Activated CD4-positive, alpha-beta T cell treated with anti-CD3 and anti-CD28 coated beads, Interleukin-2, Interleukin-4, amounts not matched to agents 100 ng/mL and 50 ng/mL, durations not matched to agents 16 hours and 8 hours (primary cell): ENCODE measurements around the gene PDE9A.
"Not testable (repeated sequence)": the region's sequence is repeated elsewhere in the genome, so short reads cannot be mapped to it uniquely, and the experiment has no call there.

Experiments used
- DNase-seq: peaks from one replicate; pipeline ENCODE4 v3.0.0-alpha.2; 2020; ENCODE audit warnings: low spot score

The PDE9A gene

DNA sequence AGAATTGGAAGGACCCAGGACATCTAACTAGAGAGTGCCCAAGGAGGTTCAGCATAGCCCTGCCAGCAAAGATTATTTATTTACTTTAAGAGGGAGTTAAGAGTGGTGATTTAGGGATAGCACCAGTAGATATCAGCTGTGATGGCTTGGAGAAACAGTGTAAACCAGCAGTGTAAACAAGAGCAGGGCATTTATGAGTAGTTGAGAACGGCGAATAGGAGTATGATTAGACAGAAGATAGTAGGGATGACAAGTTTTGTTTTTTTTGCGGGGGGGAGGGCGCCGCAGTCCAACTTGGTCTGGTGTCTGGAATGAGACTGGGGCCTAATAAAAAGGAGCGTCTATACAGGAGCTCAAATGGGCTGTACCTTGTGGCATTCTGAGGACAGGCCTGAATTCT lies 148.2 kb downstream of the PDE9A start:
- DNase-seq, result not testable (repeated sequence)

DNA sequence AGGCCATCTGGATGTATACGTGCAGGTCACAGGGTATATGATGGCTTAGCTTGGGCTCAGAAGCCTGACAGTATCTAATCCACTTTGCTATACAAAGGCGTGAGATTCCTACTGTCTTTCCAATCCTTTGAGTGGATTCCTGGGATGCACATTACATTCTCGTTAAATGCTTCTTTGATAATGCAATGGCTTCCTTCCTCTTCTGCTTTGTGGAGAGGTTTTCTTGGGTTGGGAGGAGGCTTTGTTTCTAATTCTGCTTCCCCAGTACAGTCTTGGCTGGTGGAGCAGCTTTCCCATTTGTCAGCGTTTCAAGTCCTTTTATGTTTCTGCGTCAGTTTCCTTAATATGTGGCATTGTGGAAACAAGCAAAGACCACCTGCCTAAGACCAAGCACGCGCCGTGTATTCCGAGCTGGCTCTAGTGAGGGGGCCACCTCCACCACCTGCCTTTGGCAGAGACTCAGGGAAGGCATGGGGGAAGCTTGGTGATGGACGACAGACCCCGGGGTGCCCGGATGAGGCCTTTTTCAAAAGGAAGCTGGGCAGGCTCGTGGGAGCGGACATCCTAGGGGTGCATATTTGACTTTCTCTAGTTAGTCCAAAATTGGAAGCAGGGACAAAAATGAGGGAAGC lies 153.2 kb downstream of the PDE9A start:
- DNase-seq, result no peak

- DNase-seq, result not testable (repeated sequence)
Observed at GRCh38 chr21:42807293-42807895, 154.0 kb downstream of the PDE9A start.

DNA sequence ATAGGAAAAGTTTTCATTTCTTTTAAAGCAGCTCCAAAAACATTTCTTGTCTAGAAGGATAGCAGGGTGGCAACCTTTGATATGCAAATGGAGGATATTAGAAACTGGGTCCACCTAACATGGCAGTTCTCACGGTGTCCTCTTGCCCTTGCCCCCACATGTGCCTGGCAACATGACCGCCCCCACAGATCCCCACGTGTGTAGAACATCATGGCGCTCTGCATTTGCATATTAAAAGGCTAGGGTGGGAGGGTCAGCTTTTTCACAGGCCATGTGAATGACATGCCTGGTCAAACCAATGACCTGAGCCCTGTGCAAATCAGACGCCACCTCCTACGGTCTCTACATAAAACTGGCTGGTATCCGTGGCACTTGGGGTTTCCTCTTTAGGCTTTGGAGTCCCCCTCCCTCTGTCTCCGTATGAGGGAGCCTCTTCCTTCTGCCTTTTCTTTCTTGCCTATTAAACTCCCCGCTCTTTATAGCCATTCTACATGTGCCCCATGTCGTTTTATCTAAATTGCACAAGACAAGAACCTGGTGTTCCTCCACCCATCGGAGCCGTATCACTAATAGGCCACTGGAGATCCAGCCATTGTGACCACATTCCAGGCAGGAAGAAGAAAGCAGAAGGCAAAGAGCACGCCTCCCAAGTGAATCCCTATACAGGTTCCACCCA lies 154.7 kb downstream of the PDE9A start:
- no peak for DNase-seq

DNA sequence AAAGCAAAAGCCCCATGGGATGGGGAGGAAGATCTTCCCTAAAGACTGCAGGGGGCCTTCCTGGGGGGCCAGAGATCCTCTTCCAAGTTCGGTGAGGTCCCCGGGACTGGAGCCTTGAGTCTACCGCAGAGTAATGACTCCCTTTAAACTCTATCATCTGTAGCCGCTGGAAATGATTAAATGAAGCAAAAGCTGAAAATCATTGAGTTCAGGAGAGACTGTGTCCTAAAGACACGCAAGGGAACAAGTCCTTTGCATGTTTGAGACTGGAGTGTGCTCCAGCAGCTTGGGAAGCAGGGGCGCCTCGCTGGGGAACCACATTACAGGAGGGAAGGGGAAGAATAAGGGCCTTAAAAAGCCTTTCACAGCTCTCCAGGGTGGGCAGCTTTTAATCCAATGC lies 155.8 kb downstream of the PDE9A start:
- DNase-seq, result no peak

DNA sequence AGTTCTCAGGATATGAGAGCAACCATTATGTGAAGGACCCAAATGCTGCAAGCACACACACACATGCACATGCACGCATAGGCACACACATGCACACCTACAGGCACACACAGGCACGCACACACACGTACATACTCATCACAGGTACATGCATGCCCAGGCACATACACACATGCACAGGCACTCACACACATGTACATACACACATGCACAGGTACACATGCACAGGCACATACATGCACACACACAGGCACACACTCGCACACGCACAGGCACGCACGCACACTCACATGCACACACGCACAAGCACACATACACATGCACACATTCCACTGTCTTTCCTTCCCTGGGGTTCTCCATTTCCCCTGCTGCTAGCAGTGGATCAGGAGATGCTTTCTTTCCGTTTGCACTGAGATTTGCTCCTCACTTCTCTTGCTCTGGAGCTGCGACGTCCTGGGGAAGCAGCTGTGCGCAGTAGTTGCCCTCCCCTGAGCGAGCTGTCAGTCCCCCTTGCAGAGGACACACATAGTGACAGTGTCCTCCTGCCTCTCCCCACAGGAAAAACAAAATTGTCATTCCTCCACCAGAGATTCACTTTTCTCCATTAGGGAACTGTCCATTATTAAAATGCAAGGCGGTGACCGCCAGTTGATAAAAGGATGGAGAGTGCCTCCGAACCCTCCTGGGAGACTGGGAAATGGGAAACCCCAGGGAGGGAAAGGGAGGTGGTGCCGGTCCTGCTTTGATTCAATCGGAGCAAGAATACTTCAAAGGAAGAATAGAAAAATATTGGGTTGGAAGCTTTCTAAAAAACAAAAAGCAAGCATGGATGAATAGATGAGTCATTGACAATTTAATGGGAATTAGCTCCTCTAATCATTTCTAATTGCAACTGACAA lies 156.4 kb downstream of the PDE9A start:
- DNase-seq, result no peak

- DNase-seq, result no peak
Observed at GRCh38 chr21:42811960-42812359, 158.5 kb downstream of the PDE9A start.

GRCh38 chr21:42812528-42813241 lies 159.3 kb downstream of the PDE9A start:
- not testable (repeated sequence) for DNase-seq

DNA sequence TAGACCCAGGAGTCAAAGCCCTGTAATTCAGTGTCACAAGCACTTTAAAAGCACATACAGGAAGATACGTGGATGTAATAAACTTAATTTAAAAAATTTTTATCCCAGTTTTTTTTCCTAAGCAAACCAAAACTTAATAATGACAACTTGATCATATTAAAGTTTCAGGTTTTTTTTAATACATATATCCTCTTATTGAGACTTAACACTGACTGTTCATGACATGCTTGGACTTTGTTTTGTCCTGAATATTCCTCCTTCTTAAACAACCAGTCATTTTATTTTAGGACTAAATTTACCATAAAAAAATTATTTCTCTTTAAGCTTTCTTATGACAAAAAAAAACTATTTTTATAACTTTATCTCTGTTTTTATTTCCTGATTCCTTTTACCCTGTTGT lies 161.8 kb downstream of the PDE9A start:
- DNase-seq, result no peak

GRCh38 chr21:42818328-42818749 lies 164.9 kb downstream of the PDE9A start:
- DNase-seq, result peak; percentile 55

- no peak for DNase-seq
Observed at GRCh38 chr21:42819861-42820615, 166.6 kb downstream of the PDE9A start.

- no peak for DNase-seq
Observed at GRCh38 chr21:42820616-42821465, 167.4 kb downstream of the PDE9A start.
